Measurements from ENCODE around the gene DCUN1D1.

Gene DCUN1D1

GRCh38 chr3:182904164-182904563 is 76.2 kb downstream of the DCUN1D1 start:
- no peak overlapping the region for H3K4me3 ChIP-seq (ENCODE audit: low read depth in 1 of 2, low read length in 2 of 2)
- H3K9me3 ChIP-seq (ENCODE audit: control insufficient read depth in 1 of 2, low read length in 2 of 2): no peaks in the 10 kb centered on the region
- peaks cover 9 to 37% of the 10 kb centered on the region in 2 donors for H3K36me3 ChIP-seq (ENCODE audit: control insufficient read depth in 1 of 2, insufficient read depth in 2 of 2, low read length in 2 of 2)
- H3K27me3 ChIP-seq (ENCODE audit: control insufficient read depth in 1 of 2, insufficient read depth in 2 of 2, low read length in 2 of 2): no peaks in the 10 kb centered on the region
- no peak overlapping the region for H3K27ac ChIP-seq (ENCODE audit: low read depth, low read length)
- no peak overlapping the region for H3K9ac ChIP-seq (ENCODE audit: low read depth in 1 of 2, low read length in 2 of 2)
- no peaks in the 10 kb centered on the region for H3K4me1 ChIP-seq (ENCODE audit: control insufficient read depth in 1 of 2, insufficient read depth in 2 of 2, low read length in 2 of 2)

GRCh38 chr3:182902236-182902635 is 78.1 kb downstream of the DCUN1D1 start:
- H3K9ac ChIP-seq (ENCODE audit: low read depth in 1 of 2, low read length in 2 of 2): no peak overlapping the region
- no peaks in the 10 kb centered on the region for H3K4me1 ChIP-seq (ENCODE audit: control insufficient read depth in 1 of 2, insufficient read depth in 2 of 2, low read length in 2 of 2)
- no peak overlapping the region for H3K4me3 ChIP-seq (ENCODE audit: low read depth in 1 of 2, low read length in 2 of 2)
- no peak overlapping the region for H3K27ac ChIP-seq (ENCODE audit: low read depth, low read length)
- no peaks in the 10 kb centered on the region for H3K27me3 ChIP-seq (ENCODE audit: control insufficient read depth in 1 of 2, insufficient read depth in 2 of 2, low read length in 2 of 2)
- no peaks in the 10 kb centered on the region for H3K9me3 ChIP-seq (ENCODE audit: control insufficient read depth in 1 of 2, low read length in 2 of 2)
- peaks cover 9 to 33% of the 10 kb centered on the region in 2 donors for H3K36me3 ChIP-seq (ENCODE audit: control insufficient read depth in 1 of 2, insufficient read depth in 2 of 2, low read length in 2 of 2)

GRCh38 chr3:182896553-182896952 is 83.8 kb downstream of the DCUN1D1 start:
- H3K27ac ChIP-seq (ENCODE audit: low read depth, low read length): no peak overlapping the region
- H3K36me3 ChIP-seq (ENCODE audit: control insufficient read depth in 1 of 2, insufficient read depth in 2 of 2, low read length in 2 of 2): peaks cover 15 to 22% of the 10 kb centered on the region in 2 donors
- H3K9ac ChIP-seq (ENCODE audit: low read depth in 1 of 2, low read length in 2 of 2): no peak overlapping the region
- H3K4me1 ChIP-seq (ENCODE audit: control insufficient read depth in 1 of 2, insufficient read depth in 2 of 2, low read length in 2 of 2): peaks cover 0 to 4% of the 10 kb centered on the region in 2 donors
- no peaks in the 10 kb centered on the region for H3K27me3 ChIP-seq (ENCODE audit: control insufficient read depth in 1 of 2, insufficient read depth in 2 of 2, low read length in 2 of 2)
- H3K9me3 ChIP-seq (ENCODE audit: control insufficient read depth in 1 of 2, low read length in 2 of 2): no peaks in the 10 kb centered on the region
- H3K4me3 ChIP-seq (ENCODE audit: low read depth in 1 of 2, low read length in 2 of 2): no peak overlapping the region

- no peak overlapping the region for H3K4me3 ChIP-seq (ENCODE audit: low read depth in 1 of 2, low read length in 2 of 2)
- no peak overlapping the region for H3K9ac ChIP-seq (ENCODE audit: low read depth in 1 of 2, low read length in 2 of 2)
- peaks cover 0 to 4% of the 10 kb centered on the region in 2 donors for H3K4me1 ChIP-seq (ENCODE audit: control insufficient read depth in 1 of 2, insufficient read depth in 2 of 2, low read length in 2 of 2)
- no peaks in the 10 kb centered on the region for H3K9me3 ChIP-seq (ENCODE audit: control insufficient read depth in 1 of 2, low read length in 2 of 2)
- peaks cover 18 to 26% of the 10 kb centered on the region in 2 donors for H3K36me3 ChIP-seq (ENCODE audit: control insufficient read depth in 1 of 2, insufficient read depth in 2 of 2, low read length in 2 of 2)
- H3K27me3 ChIP-seq (ENCODE audit: control insufficient read depth in 1 of 2, insufficient read depth in 2 of 2, low read length in 2 of 2): no peaks in the 10 kb centered on the region
- no peak overlapping the region for H3K27ac ChIP-seq (ENCODE audit: low read depth, low read length)
Observed at GRCh38 chr3:182895513-182896112, 84.7 kb downstream of the DCUN1D1 start.

GRCh38 chr3:182892226-182892625 is 88.1 kb downstream of the DCUN1D1 start:
- Histone ChIP-seq H3K4me3 (ENCODE audit: low read depth in 1 of 2, low read length in 2 of 2) (no peak overlapping the region), H3K9ac (ENCODE audit: low read depth in 1 of 2, low read length in 2 of 2) (no peak overlapping the region), H3K4me1 (ENCODE audit: control insufficient read depth in 1 of 2, insufficient read depth in 2 of 2, low read length in 2 of 2) (peaks cover 0 to 4% of the 10 kb centered on the region in 2 donors), H3K27me3 (ENCODE audit: control insufficient read depth in 1 of 2, insufficient read depth in 2 of 2, low read length in 2 of 2) (no peaks in the 10 kb centered on the region), H3K9me3 (ENCODE audit: control insufficient read depth in 1 of 2, low read length in 2 of 2) (no peaks in the 10 kb centered on the region), H3K27ac (ENCODE audit: low read depth, low read length) (no peak overlapping the region), H3K36me3 (ENCODE audit: control insufficient read depth in 1 of 2, insufficient read depth in 2 of 2, low read length in 2 of 2) (peaks cover 19 to 34% of the 10 kb centered on the region in 2 donors)

- H3K36me3 ChIP-seq (ENCODE audit: control insufficient read depth in 1 of 2, insufficient read depth in 2 of 2, low read length in 2 of 2): peaks cover 26 to 36% of the 10 kb centered on the region in 2 donors
- H3K4me3 ChIP-seq (ENCODE audit: low read depth in 1 of 2, low read length in 2 of 2): no peak overlapping the region
- no peak overlapping the region for H3K9ac ChIP-seq (ENCODE audit: low read depth in 1 of 2, low read length in 2 of 2)
- peaks cover 0 to 4% of the 10 kb centered on the region in 2 donors for H3K4me1 ChIP-seq (ENCODE audit: control insufficient read depth in 1 of 2, insufficient read depth in 2 of 2, low read length in 2 of 2)
- H3K9me3 ChIP-seq (ENCODE audit: control insufficient read depth in 1 of 2, low read length in 2 of 2): no peaks in the 10 kb centered on the region
- H3K27ac ChIP-seq (ENCODE audit: low read depth, low read length): no peak overlapping the region
- H3K27me3 ChIP-seq (ENCODE audit: control insufficient read depth in 1 of 2, insufficient read depth in 2 of 2, low read length in 2 of 2): no peaks in the 10 kb centered on the region
Observed at GRCh38 chr3:182891364-182891763, 89.0 kb downstream of the DCUN1D1 start.

GRCh38 chr3:182889948-182890629 is 90.2 kb downstream of the DCUN1D1 start:
- Histone ChIP-seq H3K9ac (ENCODE audit: low read depth in 1 of 2, low read length in 2 of 2) (no peak overlapping the region), H3K9me3 (ENCODE audit: control insufficient read depth in 1 of 2, low read length in 2 of 2) (no peaks in the 10 kb centered on the region), H3K4me3 (ENCODE audit: low read depth in 1 of 2, low read length in 2 of 2) (no peak overlapping the region), H3K36me3 (ENCODE audit: control insufficient read depth in 1 of 2, insufficient read depth in 2 of 2, low read length in 2 of 2) (peaks cover 26 to 38% of the 10 kb centered on the region in 2 donors), H3K27ac (ENCODE audit: low read depth, low read length) (no peak overlapping the region), H3K27me3 (ENCODE audit: control insufficient read depth in 1 of 2, insufficient read depth in 2 of 2, low read length in 2 of 2) (no peaks in the 10 kb centered on the region), H3K4me1 (ENCODE audit: control insufficient read depth in 1 of 2, insufficient read depth in 2 of 2, low read length in 2 of 2) (no peaks in the 10 kb centered on the region)

Data from duodenal mucosa (tissue), 2 donors.